GM21447 (cell line): ENCODE results near the gene ETFA.

Source experiments
- ATAC-seq: cut with Tn5 transposase; IDR thresholded peaks from one replicate; pipeline ENCODE4 v1.9.1; 2021; ENCODE audit not compliant: unreplicated experiment

Gene ETFA

GRCh38 chr15:76197703-76198455 is 113.4 kb downstream of the ETFA start:
- ATAC-seq, result no peak

- ATAC-seq, result no peak
These were observed 114.7 kb downstream of the ETFA start for GRCh38 chr15:76196269-76197231.

- ATAC-seq, result no peak
These were observed 115.6 kb downstream of the ETFA start for GRCh38 chr15:76195506-76196268.

GRCh38 chr15:76193934-76194333 is 117.3 kb downstream of the ETFA start:
- ATAC-seq, result no peak

- ATAC-seq, result no peak
These were observed 118.6 kb downstream of the ETFA start for GRCh38 chr15:76192715-76193114.

- ATAC-seq, result no peak
These were observed 119.6 kb downstream of the ETFA start for GRCh38 chr15:76191539-76192244.

- ATAC-seq, result peak; percentile 80
These were observed 120.3 kb downstream of the ETFA start for GRCh38 chr15:76190751-76191538.

- ATAC-seq, result no peak
These were observed 121.2 kb downstream of the ETFA start for GRCh38 chr15:76190070-76190564.

- no peak for ATAC-seq
These were observed 122.2 kb downstream of the ETFA start for GRCh38 chr15:76189106-76189505.

GRCh38 chr15:76187163-76187562 is 124.1 kb downstream of the ETFA start:
- ATAC-seq, result no peak

- no peak for ATAC-seq
These were observed 125.6 kb downstream of the ETFA start for GRCh38 chr15:76185716-76186115.

- no peak for ATAC-seq
These were observed 126.6 kb downstream of the ETFA start for GRCh38 chr15:76184650-76185035.

- ATAC-seq, result no peak
These were observed 127.2 kb downstream of the ETFA start for GRCh38 chr15:76183930-76184649.

- ATAC-seq, result peak; percentile 41
These were observed 129.6 kb downstream of the ETFA start for GRCh38 chr15:76181705-76182107.

GRCh38 chr15:76180321-76180720 is 130.9 kb downstream of the ETFA start:
- ATAC-seq, result no peak

- ATAC-seq, result no peak
These were observed 132.2 kb downstream of the ETFA start for GRCh38 chr15:76179023-76179422.

- ATAC-seq, result no peak
These were observed 132.8 kb downstream of the ETFA start for GRCh38 chr15:76178296-76179000.

- ATAC-seq, result no peak
These were observed 133.7 kb downstream of the ETFA start for GRCh38 chr15:76177491-76178040.
